ENCODE data around the gene RPP14.

- TF ChIP-seq, protein P1, sequence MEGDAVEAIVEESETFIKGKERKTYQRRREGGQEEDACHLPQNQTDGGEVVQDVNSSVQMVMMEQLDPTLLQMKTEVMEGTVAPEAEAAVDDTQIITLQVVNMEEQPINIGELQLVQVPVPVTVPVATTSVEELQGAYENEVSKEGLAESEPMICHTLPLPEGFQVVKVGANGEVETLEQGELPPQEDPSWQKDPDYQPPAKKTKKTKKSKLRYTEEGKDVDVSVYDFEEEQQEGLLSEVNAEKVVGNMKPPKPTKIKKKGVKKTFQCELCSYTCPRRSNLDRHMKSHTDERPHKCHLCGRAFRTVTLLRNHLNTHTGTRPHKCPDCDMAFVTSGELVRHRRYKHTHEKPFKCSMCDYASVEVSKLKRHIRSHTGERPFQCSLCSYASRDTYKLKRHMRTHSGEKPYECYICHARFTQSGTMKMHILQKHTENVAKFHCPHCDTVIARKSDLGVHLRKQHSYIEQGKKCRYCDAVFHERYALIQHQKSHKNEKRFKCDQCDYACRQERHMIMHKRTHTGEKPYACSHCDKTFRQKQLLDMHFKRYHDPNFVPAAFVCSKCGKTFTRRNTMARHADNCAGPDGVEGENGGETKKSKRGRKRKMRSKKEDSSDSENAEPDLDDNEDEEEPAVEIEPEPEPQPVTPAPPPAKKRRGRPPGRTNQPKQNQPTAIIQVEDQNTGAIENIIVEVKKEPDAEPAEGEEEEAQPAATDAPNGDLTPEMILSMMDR (conservative IDR thresholded peaks at IDR 0.05; ENCODE audit: low read depth in 2 of 2) = peak; percentile 56 to 83
- TF ChIP-seq EZH2phosphoT487 (IDR thresholded peaks at IDR 0.05; ENCODE audit: unreplicated experiment) (no peak), STAT1 (IDR thresholded peaks at IDR 0.05; ENCODE audit: unreplicated experiment) (no peak), EZH2 (IDR thresholded peaks at IDR 0.05; ENCODE audit: low read depth, unreplicated experiment) (no peak), POLR2AphosphoS5 (IDR thresholded peaks at IDR 0.05; ENCODE audit: low read depth) (no peak), CREB1 (CRISPR knock-in tag; IDR thresholded peaks at IDR 0.05; ENCODE audit: low read depth) (no peak)
- TF ChIP-seq, protein P2, sequence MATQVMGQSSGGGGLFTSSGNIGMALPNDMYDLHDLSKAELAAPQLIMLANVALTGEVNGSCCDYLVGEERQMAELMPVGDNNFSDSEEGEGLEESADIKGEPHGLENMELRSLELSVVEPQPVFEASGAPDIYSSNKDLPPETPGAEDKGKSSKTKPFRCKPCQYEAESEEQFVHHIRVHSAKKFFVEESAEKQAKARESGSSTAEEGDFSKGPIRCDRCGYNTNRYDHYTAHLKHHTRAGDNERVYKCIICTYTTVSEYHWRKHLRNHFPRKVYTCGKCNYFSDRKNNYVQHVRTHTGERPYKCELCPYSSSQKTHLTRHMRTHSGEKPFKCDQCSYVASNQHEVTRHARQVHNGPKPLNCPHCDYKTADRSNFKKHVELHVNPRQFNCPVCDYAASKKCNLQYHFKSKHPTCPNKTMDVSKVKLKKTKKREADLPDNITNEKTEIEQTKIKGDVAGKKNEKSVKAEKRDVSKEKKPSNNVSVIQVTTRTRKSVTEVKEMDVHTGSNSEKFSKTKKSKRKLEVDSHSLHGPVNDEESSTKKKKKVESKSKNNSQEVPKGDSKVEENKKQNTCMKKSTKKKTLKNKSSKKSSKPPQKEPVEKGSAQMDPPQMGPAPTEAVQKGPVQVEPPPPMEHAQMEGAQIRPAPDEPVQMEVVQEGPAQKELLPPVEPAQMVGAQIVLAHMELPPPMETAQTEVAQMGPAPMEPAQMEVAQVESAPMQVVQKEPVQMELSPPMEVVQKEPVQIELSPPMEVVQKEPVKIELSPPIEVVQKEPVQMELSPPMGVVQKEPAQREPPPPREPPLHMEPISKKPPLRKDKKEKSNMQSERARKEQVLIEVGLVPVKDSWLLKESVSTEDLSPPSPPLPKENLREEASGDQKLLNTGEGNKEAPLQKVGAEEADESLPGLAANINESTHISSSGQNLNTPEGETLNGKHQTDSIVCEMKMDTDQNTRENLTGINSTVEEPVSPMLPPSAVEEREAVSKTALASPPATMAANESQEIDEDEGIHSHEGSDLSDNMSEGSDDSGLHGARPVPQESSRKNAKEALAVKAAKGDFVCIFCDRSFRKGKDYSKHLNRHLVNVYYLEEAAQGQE (IDR thresholded peaks at IDR 0.05; ENCODE audit: unreplicated experiment) = no peak
- TF ChIP-seq, protein P3, sequence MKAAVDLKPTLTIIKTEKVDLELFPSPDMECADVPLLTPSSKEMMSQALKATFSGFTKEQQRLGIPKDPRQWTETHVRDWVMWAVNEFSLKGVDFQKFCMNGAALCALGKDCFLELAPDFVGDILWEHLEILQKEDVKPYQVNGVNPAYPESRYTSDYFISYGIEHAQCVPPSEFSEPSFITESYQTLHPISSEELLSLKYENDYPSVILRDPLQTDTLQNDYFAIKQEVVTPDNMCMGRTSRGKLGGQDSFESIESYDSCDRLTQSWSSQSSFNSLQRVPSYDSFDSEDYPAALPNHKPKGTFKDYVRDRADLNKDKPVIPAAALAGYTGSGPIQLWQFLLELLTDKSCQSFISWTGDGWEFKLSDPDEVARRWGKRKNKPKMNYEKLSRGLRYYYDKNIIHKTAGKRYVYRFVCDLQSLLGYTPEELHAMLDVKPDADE (IDR thresholded peaks at IDR 0.05) = no peak
Measured at GRCh38 chr3:58299839-58300516, 6.1 kb upstream of the RPP14 start.

Data from GM23338 (cell line).